Spleen (tissue), 11 donors: ENCODE results near the gene CUBN. TPM values are rescaled to one million over a fixed set of nuclear protein-coding genes. Genes with fewer than 3 reads are reported as not detected.

ENCODE experiments used
- DNase-seq: peaks from one replicate; pipeline ENCODE4 v3.0.0-alpha.2; 2020
- H3K27ac ChIP-seq, 8 donors: fragments of 200-600 bp; sonication (generic) in 7 of 8; 1 replicate in 4 of 8; 2 replicates in 4 of 8; pipeline versions ENCODE4 v1.5.0 to v1.8.0; 2016 to 2021; ENCODE audit warnings: inconsistent platforms in 4 of 8, mild to moderate bottlenecking in 4 of 8, moderate library complexity in 1 of 8
- H3K27me3 ChIP-seq, 7 donors: fragments of 200-600 bp; sonication (generic) in 6 of 7; replicated peaks in 1 of 7; 1 replicate in 4 of 7; 2 replicates in 3 of 7; pipeline versions ENCODE4 v1.5.0 to v1.8.0; 2016 to 2021; ENCODE audit warnings: inconsistent platforms in 3 of 7, mild to moderate bottlenecking in 1 of 7
- H3K36me3 ChIP-seq, 6 donors: fragments of 200-600 bp; sonication (generic) in 5 of 6; 1 replicate in 4 of 6; 2 replicates in 2 of 6; pipeline versions ENCODE4 v1.5.0 to v1.8.0; 2016 to 2021; ENCODE audit warnings: inconsistent platforms in 2 of 6
- H3K4me1 ChIP-seq, 6 donors: fragments of 200-600 bp; sonication (generic) in 5 of 6; 1 replicate in 3 of 6; 2 replicates in 3 of 6; pipeline versions ENCODE4 v1.5.0 to v1.8.0; 2016 to 2021; ENCODE audit warnings: inconsistent platforms in 3 of 6
- H3K4me3 ChIP-seq, 8 donors: fragments of 200-600 bp; sonication (generic) in 7 of 8; 1 replicate in 4 of 8; 2 replicates in 4 of 8; pipeline versions ENCODE4 v1.5.0 to v1.8.0; 2016 to 2021; ENCODE audit warnings: inconsistent platforms in 4 of 8, mild to moderate bottlenecking in 4 of 8, moderate library complexity in 2 of 8
- H3K9me3 ChIP-seq, 8 donors: fragments of 200-600 bp; sonication (generic) in 7 of 8; 1 replicate in 4 of 8; 2 replicates in 4 of 8; pipeline versions ENCODE4 v1.5.0 to v1.8.0; 2016 to 2021; ENCODE audit warnings: inconsistent platforms in 4 of 8
- CTCF ChIP-seq, 11 experiments: fragments of 200-600 bp in 7 of 11; fragments of 450-650 bp in 4 of 11; sonication (generic) in 4 of 11; IDR thresholded peaks in 8 of 11; conservative IDR thresholded peaks in 3 of 11; 1 replicate in 7 of 11; 2 replicates in 4 of 11; pipeline versions ENCODE4 v1.4.0 to v1.8.0; 2016 to 2021; ENCODE audit warnings: antibody characterized with exemption in 11 of 11, inconsistent platforms in 4 of 11, mild to moderate bottlenecking in 1 of 11
- POLR2A ChIP-seq, 3 donors: fragments of 450-650 bp; IDR thresholded peaks; one replicate each; pipeline ENCODE4 v1.5.1; 2017; ENCODE audit warnings: antibody characterized with exemption in 3 of 3, mild to moderate bottlenecking in 1 of 3
- POLR2AphosphoS5 ChIP-seq, 3 donors: sonication (generic); formaldehyde crosslinking; IDR thresholded peaks; one replicate each; pipeline ENCODE4 v1.5.1; 2017; ENCODE audit warnings: antibody characterized with exemption in 3 of 3
- WGBS, 5 donors: extraction: QIAGEN DNeasy Blood & Tissue Kit in 3 of 5; methylation state at CpG; one replicate each; pipeline versions ENCODE4 v1.1.5 to v1.1.7; 2013 to 2018; 5-methylcytosine and 5-hydroxymethylcytosine counted together
- intact Hi-C: fragments of 100-400 bp; cut with DNase I; formaldehyde crosslinking; loops from one replicate; pipeline ENCODE4 v1.15.0; 2023; ENCODE audit warnings: low total_unique reads
- polyA plus RNA-seq, 3 donors: library from polyadenylated mRNA; stranded (reverse); fragments of 200-250 nt; gene quantifications; one replicate each; pipeline ENCODE4 v1.2.1, GENCODE V29; 2013
- total RNA-seq, 7 donors: library from RNA; depleted of rRNA in 3 of 7; stranded (reverse); fragments of >200 nt in 3 of 7; fragmentation: NEBNext Ultra II Directional in 4 of 7; extraction: Animal tissue kit (Norgen Biotek cat#: 25700) in 4 of 7; gene quantifications; one replicate each; pipeline versions ENCODE4 v1.1.0 to v1.2.1, GENCODE V29; 2016 to 2021
- donor health status: healthy with polysubstance abuse.
- donor health status: DM: no; HTN: no; CAD: no; lungs with moderate emphysema.
- donor health status: DM: no; HTN: no; CAD: no.
- donor health status: Bipolar disorder and iron deficiency.
- donor health status: healthy.
- donor health status: DM: no; HTN: no; CAD: no.
- donor health status: DM: yes; HTN: yes; CAD: no.

The CUBN gene
- total and polyA plus RNA-seq, 10 donors, result 0.24 to 12.1 (median 5.4) TPM

GRCh38 chr10:17144757-17145156, 15.1 kb upstream of the CUBN start:
- DNase-seq, result no peak
- Histone ChIP-seq H3K4me3 (no peak overlapping the region), H3K27me3 (no peaks in the 10 kb centered on the region), H3K9me3 (peaks cover 0 to 6% (median 0%) of the 10 kb centered on the region in 8 donors), H3K4me1 (peaks cover 0 to 8% (median 0%) of the 10 kb centered on the region in 6 donors), H3K36me3 (no peaks in the 10 kb centered on the region), H3K27ac (no peak overlapping the region)
- intact Hi-C loops, result no loop called here
- WGBS, 5 donors, result 77 to 93% (median 84%) methylated on average over 5 of the region's 5 CpGs
- TF ChIP-seq CTCF (IDR thresholded peaks at IDR 0.05 in 8 of 11, conservative IDR thresholded peaks at IDR 0.05 in 3 of 11) (no peak), POLR2AphosphoS5 (IDR thresholded peaks at IDR 0.05) (no peak), POLR2A (IDR thresholded peaks at IDR 0.05) (no peak)

GRCh38 chr10:17144032-17144431, 14.4 kb upstream of the CUBN start:
- H3K4me3 ChIP-seq, result no peak overlapping the region
- H3K4me1 ChIP-seq, result peaks cover 0 to 8% (median 0%) of the 10 kb centered on the region in 6 donors
- H3K27ac ChIP-seq, result no peak overlapping the region
- no peaks in the 10 kb centered on the region for H3K36me3 ChIP-seq
- intact Hi-C loops, result no loop called here
- DNase-seq, result no peak
- TF ChIP-seq CTCF (IDR thresholded peaks at IDR 0.05 in 8 of 11, conservative IDR thresholded peaks at IDR 0.05 in 3 of 11), result no peak
- WGBS, 5 donors, result 94 to 100% (median 98%) methylated on average over 2 of the region's 2 CpGs
- H3K9me3 ChIP-seq, result peaks cover 0 to 6% (median 0%) of the 10 kb centered on the region in 8 donors
- no peaks in the 10 kb centered on the region for H3K27me3 ChIP-seq

GRCh38 chr10:17143055-17143690, 13.6 kb upstream of the CUBN start:
- DNase-seq, result no peak
- Histone ChIP-seq H3K36me3 (no peaks in the 10 kb centered on the region), H3K27ac (no peak overlapping the region), H3K4me1 (peaks cover 0 to 3% (median 0%) of the 10 kb centered on the region in 6 donors), H3K9me3 (peaks cover 0 to 6% (median 0%) of the 10 kb centered on the region in 8 donors), H3K4me3 (no peak overlapping the region), H3K27me3 (no peaks in the 10 kb centered on the region)
- WGBS, 5 donors, result 79 to 84% (median 82%) methylated on average over 3 of the region's 3 CpGs
- TF ChIP-seq CTCF (IDR thresholded peaks at IDR 0.05 in 8 of 11, conservative IDR thresholded peaks at IDR 0.05 in 3 of 11), result no peak
- TF ChIP-seq POLR2AphosphoS5 (IDR thresholded peaks at IDR 0.05), result no peak
- TF ChIP-seq POLR2A (IDR thresholded peaks at IDR 0.05), result no peak
- intact Hi-C loops, result no loop called here

GRCh38 chr10:17141504-17142229, 12.1 kb upstream of the CUBN start:
- Histone ChIP-seq H3K27ac (no peak overlapping the region), H3K4me3 (no peak overlapping the region), H3K4me1 (no peaks in the 10 kb centered on the region), H3K9me3 (peaks cover 0 to 6% (median 0%) of the 10 kb centered on the region in 8 donors), H3K27me3 (no peaks in the 10 kb centered on the region), H3K36me3 (no peaks in the 10 kb centered on the region)
- DNase-seq, result no peak
- intact Hi-C loops, result no loop called here
- 74 to 89% (median 81%) methylated on average over 1 of the region's 1 CpG for WGBS, 5 donors
- TF ChIP-seq POLR2AphosphoS5 (IDR thresholded peaks at IDR 0.05) (no peak), POLR2A (IDR thresholded peaks at IDR 0.05) (no peak), CTCF (IDR thresholded peaks at IDR 0.05 in 8 of 11, conservative IDR thresholded peaks at IDR 0.05 in 3 of 11) (no peak)
